HG03469 (cell line): Measurements from ENCODE around the gene TNFRSF19.
"Not testable (repeated sequence)": the region's sequence is repeated elsewhere in the genome, so short reads cannot be mapped to it uniquely, and the experiment has no call there.

Source experiments
- ATAC-seq: cut with Tn5 transposase; IDR thresholded peaks from one replicate; pipeline ENCODE4 v1.9.1; 2021; ENCODE audit warnings: mild to moderate bottlenecking, moderate library complexity, moderate number of reproducible peaks; ENCODE audit not compliant: unreplicated experiment

TNFRSF19 gene

GRCh38 chr13:23652909-23653726 is 82.9 kb downstream of the TNFRSF19 start:
- ATAC-seq, result no peak

GRCh38 chr13:23654111-23655110 is 84.2 kb downstream of the TNFRSF19 start:
- no peak for ATAC-seq

GRCh38 chr13:23655321-23655720 is 85.1 kb downstream of the TNFRSF19 start:
- ATAC-seq, result no peak

- peak; percentile 64 for ATAC-seq
Measured at GRCh38 chr13:23656637-23657371, 86.6 kb downstream of the TNFRSF19 start.

- no peak for ATAC-seq
Measured at GRCh38 chr13:23658929-23659541, 88.8 kb downstream of the TNFRSF19 start.

GRCh38 chr13:23660249-23660648 is 90.0 kb downstream of the TNFRSF19 start:
- ATAC-seq, result no peak

GRCh38 chr13:23666582-23666981 is 96.4 kb downstream of the TNFRSF19 start:
- no peak for ATAC-seq

GRCh38 chr13:23667750-23668149 is 97.5 kb downstream of the TNFRSF19 start:
- ATAC-seq, result no peak

GRCh38 chr13:23668562-23668961 is 98.3 kb downstream of the TNFRSF19 start:
- no peak for ATAC-seq

- ATAC-seq, result no peak
Measured at GRCh38 chr13:23670793-23671192, 100.6 kb downstream of the TNFRSF19 start.

- ATAC-seq, result no peak
Measured at GRCh38 chr13:23671377-23671776, 101.2 kb downstream of the TNFRSF19 start.

- no peak for ATAC-seq
Measured at GRCh38 chr13:23671897-23672296, 101.7 kb downstream of the TNFRSF19 start.

GRCh38 chr13:23672616-23673015 is 102.4 kb downstream of the TNFRSF19 start:
- no peak for ATAC-seq

- no peak for ATAC-seq
Measured at GRCh38 chr13:23673354-23673753, 103.1 kb downstream of the TNFRSF19 start.

- ATAC-seq, result no peak
Measured at GRCh38 chr13:23673867-23674605, 103.8 kb downstream of the TNFRSF19 start.

GRCh38 chr13:23674795-23675640 is 104.8 kb downstream of the TNFRSF19 start:
- ATAC-seq, result no peak

- ATAC-seq, result not testable (repeated sequence)
Measured at GRCh38 chr13:23677679-23678288, 107.6 kb downstream of the TNFRSF19 start.

- ATAC-seq, result no peak
Measured at GRCh38 chr13:23678795-23679194, 108.6 kb downstream of the TNFRSF19 start.
